ENCODE measurements around the gene TFCP2L1. TPM values are rescaled to one million over a fixed set of nuclear protein-coding genes. Genes with fewer than 3 reads are reported as not detected.

The TFCP2L1 gene
- total and polyA plus RNA-seq, 8 donors, result 2.0 to 7.7 (median 4.5) TPM

GRCh38 chr2:121237336-121237979 is 47.5 kb downstream of the TFCP2L1 start:
- intact Hi-C loops (cut with DNase I), result no loop called here

GRCh38 chr2:121236650-121237180 is 48.3 kb downstream of the TFCP2L1 start:
- ATAC-seq (no peak), DNase-seq (peak in 1 of 6 donors; percentile 20), FAIRE-seq (no peak)
- H3K27ac ChIP-seq, result no peak overlapping the region
- no peaks in the 10 kb centered on the region for H3K9me3 ChIP-seq
- intact Hi-C loops (cut with DNase I), result no loop called here
- no peaks in the 10 kb centered on the region for H3K36me3 ChIP-seq
- no peaks in the 10 kb centered on the region for H3K4me1 ChIP-seq
- TF ChIP-seq CTCF (IDR thresholded peaks at IDR 0.05), result no peak
- WGBS, 2 donors, result 95 to 97% methylated on average over 10 of the region's 10 CpGs
- no peaks in the 10 kb centered on the region for H3K27me3 ChIP-seq
- no peak overlapping the region for H3K4me3 ChIP-seq

More at GRCh38 chr2:121237336-121237979, 47.5 kb downstream of the TFCP2L1 start:
- H3K4me1 ChIP-seq, result no peaks in the 10 kb centered on the region
- H3K9me3 ChIP-seq, result no peaks in the 10 kb centered on the region
- FAIRE-seq (no peak), DNase-seq (peak in 1 of 6 donors; percentile 50), ATAC-seq (no peak)
- H3K27me3 ChIP-seq, result no peaks in the 10 kb centered on the region
- H3K27ac ChIP-seq, result no peak overlapping the region
- H3K36me3 ChIP-seq, result no peaks in the 10 kb centered on the region
- H3K4me3 ChIP-seq, result no peak overlapping the region
- no peak for TF ChIP-seq CTCF (IDR thresholded peaks at IDR 0.05)
- WGBS, 2 donors, result 87 to 94% methylated on average over 20 of the region's 20 CpGs

- no peak overlapping the region for H3K27ac ChIP-seq
- no peaks in the 10 kb centered on the region for H3K4me1 ChIP-seq
- no peaks in the 10 kb centered on the region for H3K36me3 ChIP-seq
- DNase-seq (peak in 1 of 6 donors; percentile 30), FAIRE-seq (no peak), ATAC-seq (no peak)
- H3K27me3 ChIP-seq, result no peaks in the 10 kb centered on the region
- intact Hi-C loops (cut with DNase I), result no loop called here
- no peak overlapping the region for H3K4me3 ChIP-seq
- no peaks in the 10 kb centered on the region for H3K9me3 ChIP-seq
- WGBS, 2 donors, result 91 to 93% methylated on average over 13 of the region's 13 CpGs
- no peak for TF ChIP-seq CTCF (IDR thresholded peaks at IDR 0.05)
These were observed 48.8 kb downstream of the TFCP2L1 start for GRCh38 chr2:121236101-121236640.

GRCh38 chr2:121235542-121235941 is 49.5 kb downstream of the TFCP2L1 start:
- Histone ChIP-seq H3K27ac (no peak overlapping the region), H3K9me3 (no peaks in the 10 kb centered on the region), H3K4me1 (no peaks in the 10 kb centered on the region), H3K27me3 (no peaks in the 10 kb centered on the region), H3K4me3 (no peak overlapping the region), H3K36me3 (no peaks in the 10 kb centered on the region)
- no peak for FAIRE-seq
- no peak for ATAC-seq
- 90 to 95% methylated on average over 2 of the region's 2 CpGs for WGBS, 2 donors
- intact Hi-C loops (cut with DNase I), result no loop called here
- TF ChIP-seq CTCF (IDR thresholded peaks at IDR 0.05), result no peak
- DNase-seq, result no peak

- FAIRE-seq (no peak), DNase-seq (peak in 2 of 6 donors; percentile 30 to 35), ATAC-seq (no peak)
- Histone ChIP-seq H3K4me3 (no peak overlapping the region), H3K4me1 (no peaks in the 10 kb centered on the region), H3K27me3 (no peaks in the 10 kb centered on the region), H3K27ac (no peak overlapping the region), H3K36me3 (no peaks in the 10 kb centered on the region), H3K9me3 (no peaks in the 10 kb centered on the region)
- 88 to 89% methylated on average over 9 of the region's 9 CpGs for whole genome bisulfite sequencing, 2 donors
- no peak for TF ChIP-seq CTCF (IDR thresholded peaks at IDR 0.05)
- intact Hi-C loops (cut with DNase I), result no loop called here
These were observed 50.2 kb downstream of the TFCP2L1 start for GRCh38 chr2:121234791-121235190.

Data from pancreas (tissue), 10 donors.